K562 (cell line): ENCODE data around the gene ZNF48. TPM values are rescaled to one million over a fixed set of nuclear protein-coding genes. Genes with fewer than 3 reads are reported as not detected.

ENCODE experiments used
- ATAC-seq: fragments of 200-7000 bp; cut with Tn5 transposase; 3 replicates; pipeline ENCODE4 v1.9.1; 2020; ENCODE audit warnings: moderate library complexity
- BruUV-seq: library from RNA; stranded (reverse); fragments of 400-500 nt; replicated peaks from 2 replicates; lab custom pipeline; 2021; lab: Mats Ljungman, UMichigan
- CTCF ChIA-PET: fragments of 300-600 bp; formaldehyde crosslinking; extraction: SDS; loops from one replicate; lab custom pipeline; 2021; ENCODE audit warnings: low intra/inter-chr PET ratio; lab: Yijun Ruan, JAX
- POLR2A ChIA-PET: fragments of 300-600, 350-650 bp; sonication (Branson Sonifier 250); formaldehyde crosslinking; extraction: SDS; loops from one replicate; lab custom pipeline; 2021; ENCODE audit warnings: antibody characterized with exemption, inconsistent platforms; lab: Yijun Ruan, JAX
- DNase-seq, 4 experiments: peaks; one replicate each; pipeline versions ENCODE4 v3.0.0 to v3.0.0-alpha.2; 2011 to 2018; ENCODE audit warnings: low spot score in 3 of 4, mixed read lengths in 3 of 4; ENCODE audit errors: extremely low read depth in 1 of 4
- FAIRE-seq: peaks from 2 replicates; lab custom pipeline; 2011; peaks lifted over from hg19 to GRCh38; lab: Jason Lieb, UNC
- H2AFZ ChIP-seq: 2 replicates; pipeline ENCODE4 v1.6.0; 2011; ENCODE audit warnings: low read depth, low read length, control low read depth, inconsistent platforms
- H3K27ac ChIP-seq: fragments of 200-600 bp; 3 replicates; pipeline ENCODE4 v1.8.0; 2011; ENCODE audit warnings: low read depth, mild to moderate bottlenecking, control low read depth, inconsistent platforms, low read length, moderate library complexity, mixed read lengths; ENCODE audit errors: extremely low read depth
- H3K27me3 ChIP-seq, 2 experiments: fragments of 300-600 bp in 1 of 2; 2 replicates in 1 of 2; 3 replicates in 1 of 2; pipeline versions ENCODE4 v1.6.0 to v1.8.0; 2011; ENCODE audit warnings: inconsistent platforms in 2 of 2, low read length in 2 of 2, mild to moderate bottlenecking in 1 of 2, mixed read lengths in 1 of 2, moderate library complexity in 1 of 2; ENCODE audit not compliant: control insufficient read depth in 2 of 2, insufficient read depth in 2 of 2
- H3K36me3 ChIP-seq: fragments of 300-600 bp; 3 replicates; pipeline ENCODE4 v1.8.0; 2011; ENCODE audit warnings: mild to moderate bottlenecking, low read length, inconsistent platforms; ENCODE audit not compliant: control insufficient read depth, insufficient read depth
- H3K4me1 ChIP-seq, 2 experiments: fragments of 200-600 bp in 1 of 2; replicated peaks in 1 of 2; 2 replicates in 1 of 2; 3 replicates in 1 of 2; pipeline versions ENCODE4 v1.5.1 to v1.8.0; 2011; ENCODE audit warnings: inconsistent platforms in 2 of 2, low read length in 2 of 2, mild to moderate bottlenecking in 1 of 2, mixed read lengths in 1 of 2, moderate library complexity in 1 of 2; ENCODE audit not compliant: control insufficient read depth in 2 of 2, insufficient read depth in 2 of 2
- H3K4me2 ChIP-seq: 2 replicates; pipeline ENCODE4 v1.6.1; 2011; ENCODE audit warnings: low read length, control low read depth, inconsistent platforms, mixed read lengths; ENCODE audit not compliant: insufficient read depth
- H3K4me3 ChIP-seq: fragments of 200-600 bp; sonication (generic), shearing (Covaris generic); 2 replicates; pipeline ENCODE4 v1.5.1; 2016; ENCODE audit warnings: control low read depth, inconsistent platforms
- H3K79me2 ChIP-seq: fragments of 200-600 bp; 3 replicates; pipeline ENCODE4 v1.8.0; 2011; ENCODE audit warnings: low read length, inconsistent platforms; ENCODE audit not compliant: control insufficient read depth, insufficient read depth
- H3K9ac ChIP-seq, 2 experiments: 2 replicates each; pipeline versions ENCODE4 v1.6.0 to v1.6.1; 2011; ENCODE audit warnings: low read depth in 2 of 2, low read length in 2 of 2, control low read depth in 1 of 2, inconsistent platforms in 1 of 2, mild to moderate bottlenecking in 1 of 2, mixed read lengths in 1 of 2; ENCODE audit not compliant: insufficient read depth in 1 of 2
- H3K9me1 ChIP-seq: one replicate; pipeline ENCODE4 v1.6.0; 2011; ENCODE audit warnings: inconsistent platforms, mild to moderate bottlenecking, low read length, moderate library complexity; ENCODE audit not compliant: control insufficient read depth, insufficient read depth
- H3K9me3 ChIP-seq: replicated peaks from 2 replicates; pipeline ENCODE4 v1.5.1; 2011; ENCODE audit warnings: low read depth, low read length, inconsistent platforms; ENCODE audit not compliant: control insufficient read depth, insufficient read depth
- H4K20me1 ChIP-seq: replicated peaks from 2 replicates; pipeline ENCODE4 v1.6.1; 2011; ENCODE audit warnings: low read length, inconsistent platforms, mixed read lengths; ENCODE audit not compliant: control insufficient read depth, insufficient read depth
- CEBPG ChIP-seq, 3 experiments: fragments of 200-800 bp in 1 of 3; sonication (Bioruptor generic) in 1 of 3; sonication (generic) in 1 of 3; formaldehyde crosslinking in 1 of 3; IDR thresholded peaks in 2 of 3; conservative IDR thresholded peaks in 1 of 3; 2 replicates each; pipeline versions ENCODE4 v1.6.1 to v1.8.0; 2016 to 2022; ENCODE audit warnings: missing compliant biosample characterization in 2 of 3, missing genetic modification characterization in 2 of 3, mild to moderate bottlenecking in 1 of 3, missing genetic modification reagents in 1 of 3
- CHD1 ChIP-seq: fragments of 200-600 bp; sonication (generic); IDR thresholded peaks from one replicate; pipeline ENCODE4 v1.6.1; 2012; ENCODE audit warnings: mild to moderate bottlenecking, moderate library complexity, low read length, inconsistent platforms
- CHD2 ChIP-seq: IDR thresholded peaks from 2 replicates; pipeline ENCODE4 v1.6.1; 2011; ENCODE audit warnings: low read depth, low read length
- COPS2 ChIP-seq: fragments of 450-650 bp; conservative IDR thresholded peaks from 2 replicates; pipeline ENCODE4 v1.6.1; 2016; ENCODE audit warnings: mild to moderate bottlenecking, moderate library complexity
- KDM5B ChIP-seq: fragments of 200-600 bp; sonication (generic); IDR thresholded peaks from 2 replicates; pipeline ENCODE4 v1.6.1; 2012; ENCODE audit warnings: low read depth, mild to moderate bottlenecking, moderate library complexity, low read length, control low read depth, inconsistent platforms; ENCODE audit not compliant: insufficient replicate concordance
- NCOA2 ChIP-seq, 2 experiments: fragments of 450-650 bp; IDR thresholded peaks; 2 replicates each; pipeline ENCODE4 v1.6.1; 2018; ENCODE audit warnings: mild to moderate bottlenecking in 2 of 2, moderate library complexity in 1 of 2; ENCODE audit not compliant: partially characterized antibody in 2 of 2
- RB1 ChIP-seq: fragments of 450-650 bp; IDR thresholded peaks from 2 replicates; pipeline ENCODE4 v1.6.1; 2017; ENCODE audit warnings: low read depth, mild to moderate bottlenecking
- SMARCA4 ChIP-seq: fragments of 450-650 bp; IDR thresholded peaks from 2 replicates; pipeline ENCODE4 v1.6.1; 2016
- THRB ChIP-seq: fragments of 450-650 bp; formaldehyde crosslinking; conservative IDR thresholded peaks from 2 replicates; pipeline ENCODE4 v1.4.0; 2022; ENCODE audit warnings: mild to moderate bottlenecking, missing genetic modification characterization
- UBTF ChIP-seq, 2 experiments: IDR thresholded peaks; 2 replicates each; pipeline ENCODE4 v1.6.1; 2012; ENCODE audit warnings: improper control_type of control experiment in 2 of 2, low read depth in 2 of 2, low read length in 2 of 2, borderline replicate concordance in 1 of 2
- ZBTB2 ChIP-seq: fragments of 450-650 bp; IDR thresholded peaks from 2 replicates; pipeline ENCODE4 v1.6.1; 2016; ENCODE audit warnings: antibody characterized with exemption
- ZC3H8 ChIP-seq: fragments of 450-650 bp; IDR thresholded peaks from 2 replicates; pipeline ENCODE4 v1.6.1; 2017
- ZFP30 ChIP-seq: fragments of 250-450 bp; sonication (Bioruptor Pico); IDR thresholded peaks from 2 replicates; pipeline ENCODE4 v1.8.0; 2022; ENCODE audit warnings: moderate library complexity, mild to moderate bottlenecking, inconsistent platforms, borderline replicate concordance
- WGBS: fragments of 100-300 bp; shearing (Covaris generic); methylation state at CpG from one replicate; pipeline ENCODE4 v1.1.6; 2016; ENCODE audit warnings: low coverage, mixed read lengths; ENCODE audit not compliant: insufficient coverage; ENCODE audit errors: missing lambda C conversion rate; 5-methylcytosine and 5-hydroxymethylcytosine counted together
- in situ Hi-C: fragments of 300-500 bp; cut with MboI; formaldehyde crosslinking; loops from 4 replicates; pipeline ENCODE4 v1.15.0; 2018; ENCODE audit warnings: inconsistent platforms, mixed read lengths
- intact Hi-C: fragments of 100-400 bp; cut with micrococcal nuclease; formaldehyde crosslinking; loops from 2 replicates; pipeline ENCODE4 v1.14.2; 2022
- polyA plus RNA-seq, 8 experiments: library from polyadenylated mRNA; depleted of rRNA in 4 of 8; stranded (reverse) in 5 of 8; unstranded in 3 of 8; fragments of >200 nt; fragmentation: Nextera tagmentation in 2 of 8; fragmentation: Illumina TruSeq in 1 of 8; extraction: Ambion mirVana in 2 of 8; extraction: Trizol in 1 of 8; gene quantifications; 2 replicates each; pipeline versions ENCODE4 v1.2.1 to v1.2.3, GENCODE V29; 2011 to 2014; ENCODE audit warnings: inconsistent platforms in 1 of 8, missing spikeins in 1 of 8
- total RNA-seq, 7 experiments: library from RNA; depleted of rRNA in 6 of 7; stranded (reverse); fragments of >200 nt in 6 of 7; fragmentation: Illumina TruSeq in 2 of 7; extraction: Trizol in 2 of 7; gene quantifications; 2 replicates each; pipeline versions ENCODE4 v1.2.1 to v1.2.3, GENCODE V29; 2011 to 2021; ENCODE audit warnings: low replicate concordance in 1 of 7

Gene ZNF48
- total and polyA plus RNA-seq, 9 of the 15 experiments (the other 6 are each of a cell fraction or from before 2014, with no cell fraction given), result 0.38 to 11.6 (median 4.7) TPM

GRCh38 chr16:30394592-30395154 is 547 bp upstream of the ZNF48 start:
- peak in 3 of 4 experiments; percentile 27 to 76 (median 55) for DNase-seq
- intact Hi-C loops, result loop anchor here (2.0 kb wide), 1 partner anchor 14 kb away; no protein-coding TSS in a partner anchor
- H3K79me2 ChIP-seq, result peaks cover 10% of the 10 kb centered on the region
- H3K4me1 ChIP-seq, result peaks cover 23 to 46% of the 10 kb centered on the region in 2 experiments
- H3K4me2 ChIP-seq, result peak overlapping the region; percentile 76
- H2AFZ ChIP-seq, result peak overlapping the region; percentile 93
- H3K27me3 ChIP-seq, result no peaks in the 10 kb centered on the region
- peak; percentile 47 for ATAC-seq
- no peaks in the 10 kb centered on the region for H3K9me3 ChIP-seq
- H3K4me3 ChIP-seq, result peak overlapping the region; percentile 87
- BruUV-seq, result no TSS peak
- ChIA-PET CTCF (interaction anchor here (0.5 to 0.6 kb wide), 2 partner anchors 313 to 466 kb away, joined by 4 read pairs; no protein-coding TSS in a partner anchor), POLR2A (interaction anchor here (0.6 to 1.9 kb wide), 6 partner anchors 12 to 346 kb away, joined by 3 to 5 read pairs (median 3); partner anchors contain the start of genes SEPTIN1, TBC1D10B and ZNF689)
- H3K36me3 ChIP-seq, result peaks cover 21% of the 10 kb centered on the region; the same call in 2 of the 3 replicates
- H3K27ac ChIP-seq, result peak overlapping the region; percentile 86
- 3% methylated on average over 22 of the region's 31 CpGs for WGBS
- in situ Hi-C loops, result no loop called here
- FAIRE-seq, result peak; percentile 79
- no peaks in the 10 kb centered on the region for H3K9me1 ChIP-seq
- peak overlapping the region; percentile 79 to 95 for H3K9ac ChIP-seq
- H4K20me1 ChIP-seq, result no peaks in the 10 kb centered on the region
- TF ChIP-seq SMARCA4 (peak; percentile 60; the same call in 1 of the 2 replicates), KDM5B (peak; percentile 62), CHD2 (no peak), ZFP30 (CRISPR knock-in tag) (no peak), THRB (CRISPR knock-in tag) (0 out of 2 replicates have a peak, but pooled peaks have one; percentile 17), ZBTB2 (peak; percentile 53; the same call in 1 of the 2 replicates), RB1 (no peak), NCOA2 (IDR thresholded peaks at IDR 0.05; ENCODE audit: partially characterized antibody in 2 of 2) (no peak), ZC3H8 (no peak), COPS2 (no peak), CEBPG (CRISPR knock-in tag; IDR thresholded peaks at IDR 0.05) (no peak), CEBPG (tag; conservative IDR thresholded peaks at IDR 0.05 in 1 of 2, IDR thresholded peaks at IDR 0.05 in 1 of 2) (no peak), CHD1 (peak; percentile 14), UBTF (IDR thresholded peaks at IDR 0.05; ENCODE audit: borderline replicate concordance in 1 of 2, low read depth in 2 of 2, low read length in 2 of 2) (peak in 1 of 2 experiments; percentile 73; a peak in 1 of 4 replicates)
